Thymus (tissue), 11 donors: ENCODE results near the gene TRIP13. TPM values are rescaled to one million over a fixed set of nuclear protein-coding genes. Genes with fewer than 3 reads are reported as not detected.
A peak's percentile ranks its signal among the peaks of the same experiment; 100 is the strongest.

ENCODE experiments used
- DNase-seq, 9 donors: peaks; one replicate each; pipeline ENCODE4 v3.0.0-alpha.2; 2013; ENCODE audit warnings: low spot score in 9 of 9, low read depth in 6 of 9, missing footprints in 1 of 9
- H3K27ac ChIP-seq, 2 donors: one replicate each; pipeline ENCODE4 v1.5.1; 2013; ENCODE audit warnings: control low read depth in 1 of 2, low read depth in 1 of 2, low read length in 1 of 2, mild to moderate bottlenecking in 1 of 2, moderate library complexity in 1 of 2
- H3K27me3 ChIP-seq, 2 donors: one replicate each; pipeline ENCODE4 v1.5.1; 2013; ENCODE audit warnings: low read length in 1 of 2; ENCODE audit not compliant: control insufficient read depth in 2 of 2, insufficient read depth in 1 of 2
- H3K36me3 ChIP-seq, 2 donors: one replicate each; pipeline ENCODE4 v1.5.1; 2013; ENCODE audit warnings: low read length in 1 of 2, mild to moderate bottlenecking in 1 of 2, moderate library complexity in 1 of 2; ENCODE audit not compliant: control insufficient read depth in 2 of 2, insufficient read depth in 2 of 2
- H3K4me1 ChIP-seq, 2 donors: one replicate each; pipeline ENCODE4 v1.5.1; 2013; ENCODE audit warnings: low read length in 2 of 2; ENCODE audit not compliant: control insufficient read depth in 2 of 2, insufficient read depth in 2 of 2
- H3K4me3 ChIP-seq, 2 donors: one replicate each; pipeline ENCODE4 v1.5.1; 2013; ENCODE audit warnings: low read length in 2 of 2, control low read depth in 1 of 2, mild to moderate bottlenecking in 1 of 2
- H3K9me3 ChIP-seq, 2 donors: one replicate each; pipeline ENCODE4 v1.5.1; 2013; ENCODE audit warnings: low read length in 1 of 2, mild to moderate bottlenecking in 1 of 2; ENCODE audit not compliant: control insufficient read depth in 2 of 2, insufficient read depth in 1 of 2
- WGBS: extraction: QIAGEN DNeasy Blood & Tissue Kit; methylation state at CpG from one replicate; pipeline ENCODE4 v1.1.7; 2013; 5-methylcytosine and 5-hydroxymethylcytosine counted together
- polyA plus RNA-seq: library from polyadenylated mRNA; stranded (reverse); fragments of 200-250 nt; gene quantifications from one replicate; pipeline ENCODE4 v1.2.3, GENCODE V29; 2013
- total RNA-seq: library from RNA; stranded (reverse); fragments of 120-200 nt; gene quantifications from one replicate; pipeline ENCODE4 v1.2.4, GENCODE V29; 2013
- donor health status: healthy.

The TRIP13 gene
- total and polyA plus RNA-seq, 2 donors = 2.1 to 12.9 TPM

DNA sequence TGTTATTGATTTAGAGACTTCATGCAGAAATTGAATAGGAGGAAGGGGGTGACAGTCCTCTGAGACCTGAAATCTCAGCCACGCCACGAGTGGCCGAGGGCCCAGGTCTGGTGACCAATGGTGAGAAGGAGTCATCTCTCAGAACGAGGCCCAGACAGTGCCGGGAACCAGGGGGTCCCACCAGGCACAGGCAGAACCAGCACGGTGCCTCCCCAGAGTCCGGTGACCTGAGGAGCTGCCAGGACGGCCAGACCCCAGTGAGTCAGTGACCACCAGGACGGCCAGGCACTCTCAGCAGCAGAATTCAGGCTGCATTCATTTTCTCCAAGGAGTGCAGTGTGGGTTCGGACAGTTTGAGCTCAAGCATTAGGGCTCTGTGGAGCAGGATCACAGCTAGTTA lies 72.1 kb downstream of the TRIP13 start:
- Histone ChIP-seq H3K9me3 (peaks cover 0 to 16% of the 10 kb centered on the region in 2 donors), H3K4me3 (peak overlapping the region; percentile 14 to 19), H3K4me1 (peaks cover 71 to 93% of the 10 kb centered on the region in 2 donors), H3K27ac (peak overlapping the region; percentile 80 to 85), H3K27me3 (peaks cover 0 to 10% of the 10 kb centered on the region in 2 donors), H3K36me3 (no peaks in the 10 kb centered on the region)
- DNase-seq = no peak
- WGBS = 87% methylated on average over 10 of the region's 10 CpGs

DNA sequence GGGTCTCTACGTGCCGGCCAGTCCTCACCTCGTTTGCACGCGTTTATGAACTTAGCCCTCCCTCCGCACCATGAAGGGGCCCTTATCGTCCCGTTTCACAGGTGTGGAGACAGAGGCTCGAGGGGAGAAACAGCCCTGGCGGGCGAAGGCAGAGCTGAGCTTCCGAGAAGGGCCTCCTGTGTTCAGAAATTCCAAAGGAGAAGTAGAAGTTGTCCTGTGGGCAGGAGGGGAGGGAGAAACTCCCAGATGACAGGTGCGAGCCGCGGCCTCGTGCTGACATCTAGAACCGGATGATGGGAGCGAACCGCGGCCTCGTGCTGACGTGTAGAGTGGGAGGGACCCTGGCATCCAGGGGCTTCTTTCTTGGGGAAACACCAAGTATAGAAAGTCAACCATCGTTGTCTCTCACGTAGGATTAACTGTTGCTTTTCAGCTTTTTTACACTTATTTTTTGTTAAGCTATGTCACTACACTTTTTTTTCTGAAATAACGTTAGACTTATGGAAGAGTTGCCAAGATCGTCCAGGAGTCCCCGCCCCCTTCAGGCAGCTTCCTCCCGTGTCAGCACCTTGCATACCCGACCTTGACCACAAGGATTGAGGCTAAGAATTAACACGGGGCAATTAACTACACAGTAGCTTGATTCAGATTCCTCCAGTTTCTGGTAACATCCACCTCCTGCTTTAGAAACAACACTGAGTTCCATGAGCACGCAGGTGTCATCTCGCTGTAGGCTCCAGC lies 73.1 kb downstream of the TRIP13 start:
- no peak for DNase-seq
- H3K4me3 ChIP-seq = no peak overlapping the region
- 79% methylated on average over 32 of the region's 32 CpGs for WGBS
- no peak overlapping the region for H3K27ac ChIP-seq
- H3K27me3 ChIP-seq = peaks cover 0 to 9% of the 10 kb centered on the region in 2 donors
- peaks cover 0 to 16% of the 10 kb centered on the region in 2 donors for H3K9me3 ChIP-seq
- H3K36me3 ChIP-seq = no peaks in the 10 kb centered on the region
- peaks cover 64 to 87% of the 10 kb centered on the region in 2 donors for H3K4me1 ChIP-seq

DNA sequence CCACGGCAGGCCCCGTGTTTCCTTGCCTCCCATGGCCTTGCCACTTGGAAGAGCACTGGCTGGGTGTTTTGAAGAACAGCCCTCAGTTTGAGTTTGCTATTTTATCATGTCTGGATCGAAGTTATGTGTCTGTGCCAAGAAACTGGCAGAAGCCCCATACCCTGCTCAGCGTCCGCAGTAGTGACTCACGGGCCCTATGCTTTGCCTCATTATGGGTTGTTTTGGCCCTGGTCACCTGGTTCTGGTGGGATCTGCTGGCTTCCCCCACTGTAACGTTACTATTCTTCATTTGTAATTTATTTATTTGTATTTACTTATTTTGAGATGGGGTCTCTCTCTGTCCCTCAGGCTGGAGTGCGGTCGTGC lies 73.6 kb downstream of the TRIP13 start:
- H3K27me3 ChIP-seq = peaks cover 0 to 5% of the 10 kb centered on the region in 2 donors
- peaks cover 0 to 16% of the 10 kb centered on the region in 2 donors for H3K9me3 ChIP-seq
- H3K27ac ChIP-seq = no peak overlapping the region
- no peak overlapping the region for H3K4me3 ChIP-seq
- WGBS = 91% methylated on average over 9 of the region's 9 CpGs
- no peak for DNase-seq
- H3K36me3 ChIP-seq = no peaks in the 10 kb centered on the region
- H3K4me1 ChIP-seq = peaks cover 59 to 82% of the 10 kb centered on the region in 2 donors

DNA sequence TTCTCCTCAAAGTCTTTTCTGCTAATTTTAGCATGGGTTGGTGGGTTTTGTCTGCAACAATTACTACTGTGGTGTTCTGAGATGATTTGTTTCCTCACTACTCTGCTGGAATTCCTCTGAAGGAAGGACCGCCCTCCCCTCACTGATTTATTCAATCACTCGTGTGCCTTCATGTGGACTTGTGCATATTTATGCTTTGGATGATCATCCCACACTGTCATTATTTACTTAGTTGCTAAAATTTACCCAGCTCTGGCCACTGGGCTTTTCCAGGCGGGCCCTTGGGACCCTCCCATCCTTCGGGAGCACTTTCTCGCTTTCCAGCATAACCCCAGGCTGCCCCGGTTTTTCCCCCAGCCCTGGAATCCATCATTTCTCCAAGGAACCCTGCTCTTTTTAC lies 74.3 kb downstream of the TRIP13 start:
- peaks cover 56 to 77% of the 10 kb centered on the region in 2 donors for H3K4me1 ChIP-seq
- no peak overlapping the region for H3K27ac ChIP-seq
- WGBS = 86% methylated on average over 6 of the region's 6 CpGs
- DNase-seq = no peak
- H3K36me3 ChIP-seq = no peaks in the 10 kb centered on the region
- H3K27me3 ChIP-seq = peaks cover 0 to 5% of the 10 kb centered on the region in 2 donors
- H3K4me3 ChIP-seq = no peak overlapping the region
- H3K9me3 ChIP-seq = peaks cover 0 to 16% of the 10 kb centered on the region in 2 donors

Other genes starting within 250 kb of the TRIP13 start
- 0.24 TPM for gene TPPP, start 199.5 kb upstream of the TRIP13 start, total RNA-seq
- gene TPPP, start 199.5 kb upstream of the TRIP13 start, polyA plus RNA-seq = 0.64 TPM
- gene ZDHHC11B, start 108.2 kb upstream of the TRIP13 start, total RNA-seq = 0.71 TPM
- 2.2 TPM for gene ZDHHC11B, start 108.2 kb upstream of the TRIP13 start, polyA plus RNA-seq
- 1.1 TPM for gene ZDHHC11, start 41.9 kb upstream of the TRIP13 start, total RNA-seq
- 9.6 TPM for gene ZDHHC11, start 41.9 kb upstream of the TRIP13 start, polyA plus RNA-seq
- 39.3 TPM for gene BRD9, start 83 bp upstream of the TRIP13 start, total RNA-seq
- 54.8 TPM for gene BRD9, start 83 bp upstream of the TRIP13 start, polyA plus RNA-seq
- gene NKD2, start 115.9 kb downstream of the TRIP13 start, total RNA-seq = 5.1 TPM
- 12.4 TPM for gene NKD2, start 115.9 kb downstream of the TRIP13 start, polyA plus RNA-seq
- gene SLC12A7, start 219.2 kb downstream of the TRIP13 start, total RNA-seq = 12.2 TPM
- gene SLC12A7, start 219.2 kb downstream of the TRIP13 start, polyA plus RNA-seq = 23.5 TPM